ENCODE results near the gene ERCC6L.
"Not testable (repeated sequence)": the region's sequence is repeated elsewhere in the genome, so short reads cannot be mapped to it uniquely, and the experiment has no call there.

The ERCC6L gene

GRCh38 chrX:72247206-72247942 is 8.5 kb upstream of the ERCC6L start:
- no peak for DNase-seq

GRCh38 chrX:72245461-72246089 is 6.7 kb upstream of the ERCC6L start:
- DNase-seq: peak in 1 of 2 experiments; percentile 3

GRCh38 chrX:72243472-72243871 is 4.6 kb upstream of the ERCC6L start:
- DNase-seq: no peak

- no peak for DNase-seq
Observed at GRCh38 chrX:72240976-72241375, 2.1 kb upstream of the ERCC6L start.

- no peak for DNase-seq
Observed at GRCh38 chrX:72238183-72238582, 644 bp downstream of the ERCC6L start.

- no peak for DNase-seq
Observed at GRCh38 chrX:72236841-72237240, 2.0 kb downstream of the ERCC6L start.

GRCh38 chrX:72230290-72230689 is 8.5 kb downstream of the ERCC6L start:
- no peak for DNase-seq

GRCh38 chrX:72220375-72220774 is 18.5 kb downstream of the ERCC6L start:
- DNase-seq: not testable (repeated sequence)

- DNase-seq: no peak
Observed at GRCh38 chrX:72216973-72217372, 21.9 kb downstream of the ERCC6L start.

- no peak for DNase-seq
Observed at GRCh38 chrX:72208126-72208800, 30.6 kb downstream of the ERCC6L start.

GRCh38 chrX:72207366-72207765 is 31.5 kb downstream of the ERCC6L start:
- DNase-seq: no peak

GRCh38 chrX:72205706-72206105 is 33.1 kb downstream of the ERCC6L start:
- no peak for DNase-seq

GRCh38 chrX:72203421-72203820 is 35.4 kb downstream of the ERCC6L start:
- no peak for DNase-seq

GRCh38 chrX:72202792-72203401 is 35.9 kb downstream of the ERCC6L start:
- DNase-seq: no peak

GRCh38 chrX:72201836-72202536 is 36.8 kb downstream of the ERCC6L start:
- DNase-seq: no peak

GRCh38 chrX:72182924-72183323 is 55.9 kb downstream of the ERCC6L start:
- no peak for DNase-seq

GRCh38 chrX:72181178-72182125 is 57.4 kb downstream of the ERCC6L start, which contains the start of gene PIN4:
Gene PIN4, plus strand, starts transcription at chrX:72181757. Its CDS starts 29 bp downstream, at chrX:72181786.
- peak; percentile 82 to 86 for DNase-seq

GRCh38 chrX:72180539-72180938 is 58.3 kb downstream of the ERCC6L start:
- peak in 1 of 2 experiments; percentile 11 for DNase-seq

- no peak for DNase-seq
Observed at GRCh38 chrX:72176981-72177380, 61.8 kb downstream of the ERCC6L start.

- not testable (repeated sequence) for DNase-seq
Observed at GRCh38 chrX:72176289-72176688, 62.5 kb downstream of the ERCC6L start.

- no peak for DNase-seq
Observed at GRCh38 chrX:72169008-72169728, 69.7 kb downstream of the ERCC6L start.
